Activated CD4-positive, CD25-positive, alpha-beta regulatory T cell treated with anti-CD3 and anti-CD28 coated beads, Interleukin-2, amount 50 U/mL, for 16 hours (primary cell): ENCODE results near the gene ACSF3.
"Not testable (repeated sequence)": the region's sequence is repeated elsewhere in the genome, so short reads cannot be mapped to it uniquely, and the experiment has no call there.

Experiments used
- DNase-seq: peaks from one replicate; pipeline ENCODE4 v3.0.0-alpha.2; 2020; ENCODE audit warnings: low read depth, low spot score

The ACSF3 gene

DNA sequence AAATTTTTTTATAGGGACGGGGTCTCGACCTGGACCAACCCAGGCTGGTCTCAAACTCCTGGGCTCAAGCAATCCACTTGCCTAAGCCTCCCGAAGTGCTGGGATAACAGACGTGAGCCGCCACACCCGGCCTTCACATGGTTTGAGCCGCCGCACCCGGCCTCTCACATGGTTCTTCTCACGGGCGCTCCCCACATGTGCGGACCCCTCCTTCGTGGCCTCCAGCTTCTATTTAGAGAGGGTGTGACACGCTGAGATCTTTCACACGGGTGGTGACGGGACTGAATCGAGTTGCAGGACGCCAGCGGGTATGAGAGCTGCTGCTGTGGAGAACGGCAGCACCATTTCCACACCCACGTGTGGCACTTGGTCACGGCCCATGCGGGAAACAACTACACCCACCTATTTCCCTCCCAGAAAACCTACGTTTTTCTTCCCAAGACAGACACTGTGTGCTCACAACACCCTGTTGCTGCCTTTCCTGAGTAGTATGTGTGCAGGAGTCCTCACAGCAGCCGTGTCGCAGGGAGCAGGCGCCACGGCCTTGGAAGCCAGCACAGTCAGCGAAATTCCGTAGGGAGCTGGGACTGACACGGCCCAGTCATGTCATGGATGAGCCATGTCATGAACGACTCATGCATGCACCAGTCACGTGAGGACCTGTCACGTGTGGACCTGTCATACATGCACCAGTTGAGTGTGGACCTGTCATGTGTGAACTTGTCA, 20.1 kb upstream of the ACSF3 start:
- DNase-seq = no peak

- not testable (repeated sequence) for DNase-seq
Observed at GRCh38 chr16:89074072-89074674, 19.5 kb upstream of the ACSF3 start.

GRCh38 chr16:89074803-89075688, 18.6 kb upstream of the ACSF3 start:
- no peak for DNase-seq

DNA sequence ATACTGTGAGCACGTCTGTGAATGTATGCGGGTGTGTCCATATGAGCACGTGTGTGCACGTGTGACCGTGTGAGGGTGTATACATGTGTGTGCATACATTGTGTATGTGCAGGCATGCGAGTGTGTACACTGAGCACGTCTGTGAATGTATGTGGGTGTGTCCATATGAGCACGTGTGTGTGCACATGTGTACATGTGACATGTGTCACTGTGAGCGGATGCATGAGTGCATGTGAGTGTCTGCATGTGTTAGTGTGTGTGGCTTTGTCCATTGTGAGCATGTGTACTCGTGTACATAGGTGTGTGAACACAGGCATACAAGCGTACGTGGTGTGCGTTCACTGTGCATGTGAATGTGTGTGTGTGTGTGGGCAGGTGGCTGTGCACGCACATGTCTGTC, 17.5 kb upstream of the ACSF3 start:
- no peak for DNase-seq

DNA sequence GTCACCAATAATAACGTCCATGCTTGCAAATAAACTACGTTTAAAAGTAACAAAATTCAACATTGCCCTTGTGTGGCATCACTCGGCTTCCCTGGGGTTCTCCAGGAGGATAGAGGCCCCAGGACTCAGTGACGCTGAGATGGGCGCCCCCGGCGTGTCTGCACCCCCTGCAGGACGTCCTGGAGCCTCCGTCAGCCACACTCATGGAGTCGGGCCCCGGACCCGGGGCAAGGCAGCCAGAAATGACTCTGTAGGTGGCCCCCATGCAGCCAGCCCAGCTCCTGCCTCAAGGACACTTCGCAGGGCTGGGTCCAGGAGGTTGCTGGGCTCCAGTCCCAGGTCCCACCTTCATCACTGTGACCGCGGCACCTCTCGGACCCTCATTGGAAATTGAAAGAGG, 16.6 kb upstream of the ACSF3 start:
- no peak for DNase-seq

- DNase-seq = no peak
Observed at GRCh38 chr16:89078172-89078571, 15.5 kb upstream of the ACSF3 start.

DNA sequence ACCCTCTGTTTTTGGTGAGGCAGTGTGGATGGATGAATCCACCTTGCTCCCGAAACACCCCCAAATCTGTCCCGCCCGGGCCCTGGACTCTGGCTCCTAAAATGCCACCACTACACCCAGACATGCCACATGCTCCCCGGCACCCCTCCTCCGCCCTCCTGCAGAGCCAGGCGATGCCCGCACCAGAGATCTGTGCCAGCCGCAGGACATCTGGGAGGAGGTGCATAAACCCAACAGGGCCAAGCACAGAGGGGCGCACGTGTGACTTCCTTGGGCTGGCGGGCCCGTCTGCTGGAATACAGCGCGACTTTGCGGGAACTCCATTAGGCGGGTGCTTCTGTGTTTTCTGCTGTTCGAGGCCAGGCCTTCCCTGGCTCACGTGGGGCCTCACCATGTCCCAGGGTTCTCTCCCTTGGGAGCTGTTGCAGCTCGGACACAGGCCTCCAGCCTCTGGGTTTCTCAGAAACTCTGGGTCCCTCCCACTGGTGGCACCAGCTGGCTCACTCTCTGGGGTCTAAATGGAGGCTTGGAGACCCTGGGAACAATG, 14.1 kb upstream of the ACSF3 start:
- DNase-seq = no peak

GRCh38 chr16:89080196-89080853, 13.3 kb upstream of the ACSF3 start:
- no peak for DNase-seq

DNA sequence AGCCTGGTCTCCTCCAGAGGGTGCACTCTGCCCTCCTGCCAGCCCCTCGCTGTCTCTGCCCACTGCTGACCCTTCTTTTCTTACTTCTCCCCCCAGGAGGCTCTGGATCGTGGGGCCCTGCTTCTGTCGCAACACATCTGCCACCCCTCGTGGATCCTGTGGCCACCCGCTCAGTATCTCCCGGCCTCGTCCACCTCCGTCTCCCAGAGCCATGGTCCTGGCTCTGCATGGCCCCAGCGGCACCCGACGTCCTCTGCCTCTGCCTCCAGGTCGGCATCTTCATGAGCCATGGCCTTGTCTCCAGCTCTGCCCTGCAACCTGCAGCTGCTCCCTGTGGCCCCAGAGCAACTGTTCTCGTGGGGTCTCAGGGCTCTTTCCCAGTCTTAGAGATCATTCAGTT, 12.1 kb upstream of the ACSF3 start:
- no peak for DNase-seq

- DNase-seq = no peak
Observed at GRCh38 chr16:89084411-89084810, 9.2 kb upstream of the ACSF3 start.

DNA sequence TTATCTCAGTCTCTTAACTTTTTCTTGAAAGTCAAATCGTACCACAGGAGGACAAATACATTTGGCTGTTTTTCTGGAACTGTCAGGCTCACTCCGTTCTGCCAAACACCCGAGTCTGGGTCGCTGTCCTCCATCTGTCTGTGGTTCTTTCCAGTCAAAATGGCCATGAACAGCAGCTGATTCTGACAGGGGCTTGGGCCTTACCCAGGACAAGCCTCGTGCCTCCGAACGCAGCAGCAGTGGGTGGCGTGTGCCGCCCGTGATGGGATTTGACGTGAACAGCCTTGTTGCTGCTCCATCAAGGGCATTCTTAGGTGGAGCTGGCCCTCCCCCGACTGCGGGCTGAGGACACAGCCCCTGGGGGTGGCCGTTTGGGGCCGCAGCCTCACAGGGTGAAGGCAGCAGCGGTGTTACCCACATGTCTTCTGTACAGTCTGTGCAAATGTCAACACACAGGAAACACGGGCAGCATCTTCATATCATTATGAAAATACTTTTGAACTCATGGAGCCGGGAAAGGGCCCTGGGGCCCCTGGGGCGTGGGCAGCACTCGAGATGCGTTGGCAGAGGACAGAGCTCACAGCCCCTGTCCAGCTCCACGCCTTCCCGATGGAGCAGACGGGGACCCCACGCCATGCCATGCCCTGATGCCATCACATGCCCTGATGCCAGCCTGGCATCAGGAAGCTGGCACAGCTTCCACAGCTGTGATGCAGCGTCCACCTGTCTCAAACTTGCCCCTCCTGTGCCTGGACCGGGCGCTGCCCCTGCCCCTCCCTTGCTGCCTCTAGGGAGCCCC, 8.6 kb upstream of the ACSF3 start:
- no peak for DNase-seq

GRCh38 chr16:89085755-89086154, 7.9 kb upstream of the ACSF3 start:
- DNase-seq = no peak

DNA sequence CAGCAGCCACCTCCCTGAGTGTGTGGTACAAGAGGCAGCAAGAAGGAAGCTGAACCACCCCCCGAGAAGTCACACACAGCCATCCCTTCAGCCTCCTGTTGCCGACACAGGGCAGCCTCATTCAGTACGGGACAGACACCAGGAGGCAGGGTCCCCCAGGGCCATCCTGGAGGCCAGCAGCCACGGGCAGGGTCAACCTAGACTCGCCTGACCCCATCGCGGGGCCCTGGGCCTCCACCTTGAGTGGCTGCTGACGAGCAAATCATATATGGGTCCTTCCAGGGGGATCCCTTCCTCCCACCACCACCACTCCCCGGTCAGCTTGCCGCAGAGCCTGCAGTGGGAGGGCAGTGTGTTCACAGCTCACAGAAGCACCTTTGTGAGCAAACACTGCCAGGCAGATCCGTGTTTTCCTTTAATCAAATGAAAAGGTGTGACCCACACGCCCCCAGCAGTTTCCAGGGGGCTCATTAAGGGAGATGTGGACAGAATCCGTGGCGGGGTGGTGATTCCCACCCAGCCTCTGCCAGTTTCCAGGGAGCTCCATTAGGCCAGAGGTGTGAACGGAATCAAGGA, 5.6 kb upstream of the ACSF3 start:
- DNase-seq = no peak

DNA sequence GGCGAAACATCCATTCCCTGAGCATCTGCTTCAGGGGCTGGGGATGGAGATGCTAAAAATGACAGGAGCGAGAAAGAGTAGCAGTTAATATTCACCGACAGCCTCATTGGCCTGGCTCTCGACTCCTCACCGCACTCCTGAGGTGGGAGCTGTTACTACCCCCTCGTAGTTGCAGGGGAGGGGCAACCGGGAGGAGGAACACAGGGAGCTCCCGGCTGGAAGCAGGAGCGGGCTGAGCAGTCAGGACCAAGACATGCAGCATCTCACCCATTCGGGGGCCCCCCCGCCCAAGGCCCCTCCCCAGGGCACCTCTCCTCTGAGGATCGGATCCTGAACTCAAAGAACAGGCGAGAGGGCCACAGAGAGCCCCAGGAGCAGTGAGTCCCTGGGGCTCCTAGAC, 4.5 kb upstream of the ACSF3 start:
- no peak for DNase-seq

DNA sequence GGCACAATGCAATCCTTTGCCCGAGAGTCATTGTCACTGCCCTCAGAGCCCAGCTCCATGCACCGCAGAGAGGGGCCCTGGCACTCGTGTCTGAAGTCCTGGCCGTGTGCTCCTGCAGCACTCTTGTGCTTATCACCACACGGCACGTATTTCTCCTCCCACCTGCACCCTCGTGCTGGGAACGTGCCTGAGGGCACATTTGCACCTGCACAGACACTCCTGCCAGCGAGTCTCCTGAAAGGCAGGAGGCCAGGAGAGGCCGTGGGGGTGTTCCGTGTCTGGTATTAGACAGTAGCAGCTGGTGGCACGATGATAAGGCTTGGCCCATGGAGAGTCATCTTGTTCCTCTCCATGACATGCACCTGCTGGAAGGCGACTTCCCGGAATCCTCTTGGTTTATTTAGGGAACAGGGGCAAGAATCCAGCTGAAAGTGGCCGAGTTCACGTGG, 3.4 kb upstream of the ACSF3 start:
- no peak for DNase-seq

- no peak for DNase-seq
Observed at GRCh38 chr16:89090669-89091426, 2.8 kb upstream of the ACSF3 start.

- DNase-seq = no peak
Observed at GRCh38 chr16:89092013-89092412, 1.6 kb upstream of the ACSF3 start.

- not testable (repeated sequence) for DNase-seq
Observed at GRCh38 chr16:89093252-89093601, 425 bp upstream of the ACSF3 start.

GRCh38 chr16:89094252-89094879, 714 bp downstream of the ACSF3 start:
- no peak for DNase-seq
